ENCODE data around the gene EPHA3. TPM values are rescaled to one million over a fixed set of nuclear protein-coding genes. Genes with fewer than 3 reads are reported as not detected.
"Not testable (repeated sequence)": the region's sequence is repeated elsewhere in the genome, so short reads cannot be mapped to it uniquely, and the experiment has no call there.

EPHA3 gene
- total and polyA plus RNA-seq, 2 of the 4 experiments (the other 2 are of a cell fraction): 0.10 to 0.18 TPM

DNA sequence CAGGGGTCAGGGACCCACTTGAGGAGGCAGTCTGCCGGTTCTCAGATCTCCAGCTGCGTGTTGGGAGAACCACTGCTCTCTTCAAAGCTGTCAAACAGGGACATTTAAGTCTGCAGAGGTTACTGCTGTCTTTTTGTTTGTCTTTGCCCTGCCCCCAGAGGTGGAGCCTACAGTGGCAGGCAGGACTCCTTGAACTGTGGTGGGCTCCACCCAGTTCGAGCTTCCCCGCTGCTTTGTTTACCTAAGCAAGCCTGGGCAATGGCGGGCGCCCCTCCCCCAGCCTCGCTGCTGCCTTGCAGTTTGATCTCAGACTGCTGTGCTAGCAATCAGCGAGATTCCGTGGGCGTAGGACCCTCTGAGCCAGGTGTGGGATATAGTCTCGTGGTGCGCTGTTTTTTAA lies 243.5 kb downstream of the EPHA3 start:
- intact Hi-C loops (cut with micrococcal nuclease); H3K36me3 ChIP-seq (ENCODE audit: control insufficient read depth, insufficient read depth, low read length); dilution Hi-C loops (cut with HindIII; ENCODE audit: low sequenced_read_pairs, unreplicated experiment); H3K9ac ChIP-seq (ENCODE audit: low read depth, low read length); DNase-seq; H3K18ac ChIP-seq (ENCODE audit: low read depth, low read length); ATAC-seq (ENCODE audit: low read depth); H2AK9ac ChIP-seq (replicated peaks; ENCODE audit: low read depth, low read length, poor library complexity); H4K20me1 ChIP-seq (ENCODE audit: insufficient read depth, low read length); H2BK15ac ChIP-seq (ENCODE audit: low read depth, low read length); H2AK5ac ChIP-seq (ENCODE audit: low read depth, low read length); CTCF ChIA-PET; H3K4me2 ChIP-seq (ENCODE audit: low read depth, low read length); H4K91ac ChIP-seq (ENCODE audit: insufficient read depth, low read depth, low read length); H4K5ac ChIP-seq (ENCODE audit: low read depth, low read length); H2BK20ac ChIP-seq (ENCODE audit: low read depth, low read length); H3K27me3 ChIP-seq (ENCODE audit: control insufficient read depth, insufficient read depth, low read length); H2BK5ac ChIP-seq (ENCODE audit: low read depth, low read length, poor library complexity, severe bottlenecking); H3K27ac ChIP-seq (ENCODE audit: insufficient read depth, low read length); POLR2A ChIA-PET (ENCODE audit: unreplicated experiment); H2AFZ ChIP-seq (replicated peaks; ENCODE audit: low read length, poor library complexity); H3K9me1 ChIP-seq (ENCODE audit: insufficient read depth, low read length); H3K4ac ChIP-seq (ENCODE audit: low read depth, low read length); H3K9me3 ChIP-seq (ENCODE audit: control insufficient read depth, insufficient read depth, low read length); BruUV-seq (replicated peaks); H4K8ac ChIP-seq (ENCODE audit: low read depth in 2 of 2, low read length in 2 of 2); H3K14ac ChIP-seq (replicated peaks; ENCODE audit: low read depth, low read length); H3K23ac ChIP-seq (ENCODE audit: low read depth, low read length); H3K56ac ChIP-seq (ENCODE audit: extremely low read depth, insufficient read depth, low read length); in situ Hi-C loops (cut with MboI; ENCODE audit: low sequenced_read_pairs); H3K4me1 ChIP-seq (ENCODE audit: control insufficient read depth, insufficient read depth, low read length); H3K4me3 ChIP-seq (ENCODE audit: insufficient read depth, low read depth, low read length); H2BK120ac ChIP-seq (ENCODE audit: low read depth, low read length); H3K79me1 ChIP-seq (ENCODE audit: low read depth in 1 of 2, low read length in 2 of 2): not testable (repeated sequence)
- no CpG with 5 or more reads among the region's 12 CpGs for WGBS, 2 experiments (ENCODE audit: extremely low coverage in 2 of 2, insufficient read length in 1 of 2)
